PC-3 (cell line): Measurements from ENCODE around the gene TSEN54.

Experiments
- EZH2 ChIP-seq: fragments of 300-600 bp; sonication (generic); IDR thresholded peaks from one replicate; pipeline ENCODE4 v1.6.1; 2017; ENCODE audit warnings: antibody characterized with exemption, mild to moderate bottlenecking, low read length; ENCODE audit not compliant: unreplicated experiment
- TF ChIP-seq, protein P1 (sequence below): fragments of 300-600 bp; sonication (generic); conservative IDR thresholded peaks from 2 replicates; pipeline ENCODE4 v1.5.1; 2017; ENCODE audit warnings: antibody characterized with exemption, low read depth, mild to moderate bottlenecking, low read length

DNA sequence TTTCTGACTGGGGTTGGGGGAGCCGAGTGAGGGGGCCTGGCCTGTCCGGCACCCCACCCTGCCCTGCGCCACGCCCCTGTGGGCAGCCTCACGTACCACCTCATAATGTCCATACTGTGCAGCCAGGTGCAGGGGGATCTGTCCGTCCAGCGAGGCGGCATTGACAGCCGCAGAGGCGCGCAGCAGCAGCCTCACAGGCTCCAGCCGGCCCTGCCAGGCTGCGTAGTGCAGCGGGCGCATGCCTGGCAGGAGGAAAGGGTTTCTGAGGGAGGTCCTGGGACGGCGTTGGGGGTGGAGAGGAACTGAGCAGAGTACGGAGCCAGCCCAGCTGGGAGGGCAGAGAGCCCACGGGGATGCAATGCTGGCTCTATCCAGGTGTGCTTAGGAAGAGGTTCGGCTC, 9.4 kb upstream of the TSEN54 start:
- TF ChIP-seq, protein P1, sequence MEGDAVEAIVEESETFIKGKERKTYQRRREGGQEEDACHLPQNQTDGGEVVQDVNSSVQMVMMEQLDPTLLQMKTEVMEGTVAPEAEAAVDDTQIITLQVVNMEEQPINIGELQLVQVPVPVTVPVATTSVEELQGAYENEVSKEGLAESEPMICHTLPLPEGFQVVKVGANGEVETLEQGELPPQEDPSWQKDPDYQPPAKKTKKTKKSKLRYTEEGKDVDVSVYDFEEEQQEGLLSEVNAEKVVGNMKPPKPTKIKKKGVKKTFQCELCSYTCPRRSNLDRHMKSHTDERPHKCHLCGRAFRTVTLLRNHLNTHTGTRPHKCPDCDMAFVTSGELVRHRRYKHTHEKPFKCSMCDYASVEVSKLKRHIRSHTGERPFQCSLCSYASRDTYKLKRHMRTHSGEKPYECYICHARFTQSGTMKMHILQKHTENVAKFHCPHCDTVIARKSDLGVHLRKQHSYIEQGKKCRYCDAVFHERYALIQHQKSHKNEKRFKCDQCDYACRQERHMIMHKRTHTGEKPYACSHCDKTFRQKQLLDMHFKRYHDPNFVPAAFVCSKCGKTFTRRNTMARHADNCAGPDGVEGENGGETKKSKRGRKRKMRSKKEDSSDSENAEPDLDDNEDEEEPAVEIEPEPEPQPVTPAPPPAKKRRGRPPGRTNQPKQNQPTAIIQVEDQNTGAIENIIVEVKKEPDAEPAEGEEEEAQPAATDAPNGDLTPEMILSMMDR: no peak
- TF ChIP-seq EZH2: no peak
